ENCODE measurements around the gene PTPRR.

PTPRR gene

DNA sequence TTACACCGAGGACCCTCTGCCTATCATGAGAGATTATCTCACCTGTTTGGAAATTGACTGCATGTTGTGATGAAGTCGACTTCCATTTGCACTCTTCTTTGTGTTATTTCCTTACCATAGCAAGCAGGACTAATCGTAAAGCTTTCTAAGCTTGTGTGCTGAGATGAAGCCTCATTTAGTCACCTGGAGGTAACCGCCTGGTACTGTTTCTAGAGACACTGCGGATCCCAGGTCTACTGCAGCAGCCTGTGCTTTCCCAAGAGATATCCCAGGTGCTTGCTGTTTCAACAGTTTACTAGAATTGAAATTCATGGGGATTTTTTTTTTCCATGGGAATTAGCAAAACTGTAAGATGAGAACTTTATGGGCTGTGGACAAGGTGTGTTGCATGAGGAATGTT lies 131.8 kb downstream of the PTPRR start:
- no peak for DNase-seq

DNA sequence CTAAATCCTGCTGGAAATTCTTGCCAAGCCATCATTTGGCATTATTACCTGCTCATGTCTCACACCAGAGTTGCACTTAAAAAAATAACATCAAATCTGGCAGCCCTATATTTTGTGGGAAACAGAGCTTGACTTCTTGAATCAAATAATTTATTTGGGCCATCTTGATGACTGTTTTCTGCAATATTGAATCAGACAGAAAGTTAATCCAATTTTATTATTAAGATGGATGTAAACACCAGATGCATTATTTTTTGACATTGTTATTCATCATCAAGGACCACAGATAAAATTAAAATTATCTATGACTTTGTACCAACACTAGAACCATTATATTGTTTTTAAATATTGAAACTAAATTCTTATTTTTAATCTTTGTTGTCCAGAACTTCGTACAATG lies 132.9 kb downstream of the PTPRR start:
- DNase-seq, result no peak

DNA sequence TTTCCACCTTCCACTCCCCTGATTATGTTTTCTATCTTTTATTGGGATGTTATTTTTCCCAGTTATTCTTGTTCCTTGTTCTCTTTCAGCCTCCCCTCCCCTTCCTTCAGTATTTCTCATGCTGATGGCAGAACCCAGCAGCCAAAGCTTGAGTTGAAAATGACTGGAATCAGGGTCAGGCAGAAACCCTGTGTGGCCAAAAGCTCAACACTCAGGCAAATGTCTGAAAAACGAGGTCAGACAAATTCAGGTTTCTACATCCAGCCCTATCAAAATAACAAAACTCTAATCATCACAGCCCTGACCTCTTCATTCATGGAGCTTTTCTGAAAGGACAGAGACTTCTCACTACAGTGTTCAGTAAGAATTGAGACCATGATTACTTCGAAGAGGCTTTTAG lies 134.6 kb downstream of the PTPRR start:
- DNase-seq, result no peak

DNA sequence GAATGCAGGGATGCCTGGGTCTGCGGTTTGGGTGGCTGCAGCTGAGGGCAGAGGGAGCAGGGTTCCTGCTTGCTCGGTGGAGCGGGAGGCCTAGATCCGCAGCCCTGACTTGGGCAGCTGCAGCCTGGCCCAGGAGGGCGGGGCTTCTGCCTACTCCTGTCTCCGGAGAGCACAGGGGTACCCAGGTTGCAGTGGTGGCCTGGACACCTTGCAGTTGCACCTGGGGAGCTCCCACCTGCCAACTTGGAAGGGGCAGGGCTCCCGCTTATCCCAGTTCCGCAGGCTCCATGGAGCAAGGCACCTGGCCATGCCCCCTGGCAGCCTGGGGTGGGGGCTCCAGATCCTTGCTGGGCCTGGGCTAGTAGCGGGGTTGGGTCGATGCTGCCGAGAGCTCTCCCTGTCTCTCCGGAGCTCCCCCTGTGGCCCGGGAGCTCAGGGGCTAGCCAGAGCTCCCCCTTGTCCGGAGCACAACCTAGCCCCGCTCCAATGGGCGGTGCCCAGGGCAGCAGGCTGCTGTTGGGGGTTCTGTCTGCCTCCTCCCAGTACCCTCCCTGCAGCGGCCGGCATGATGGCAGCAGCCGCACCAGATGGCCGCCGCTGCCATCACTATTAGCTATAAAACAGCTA lies 136.4 kb downstream of the PTPRR start:
- DNase-seq, result no peak

DNA sequence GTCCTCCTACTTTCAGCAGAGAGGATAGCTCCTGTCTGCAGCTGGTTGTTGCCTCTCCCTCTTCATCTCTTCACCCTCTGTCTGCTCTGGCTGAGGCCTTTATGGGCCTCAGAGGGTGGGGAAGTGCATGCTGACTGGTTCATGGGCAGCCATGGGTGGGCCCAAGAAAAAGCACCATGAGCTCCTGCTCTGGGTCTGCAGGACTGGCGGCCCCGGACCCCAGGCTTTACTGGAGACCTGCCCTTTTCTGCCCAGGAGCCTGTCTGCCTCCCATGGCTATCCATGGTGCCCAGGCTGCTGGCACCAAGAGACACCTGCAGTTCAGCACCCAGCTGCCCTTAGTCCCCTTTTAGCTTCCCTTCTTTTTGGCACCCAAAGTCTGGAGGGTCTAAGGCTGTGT lies 137.1 kb downstream of the PTPRR start:
- DNase-seq, result no peak

DNA sequence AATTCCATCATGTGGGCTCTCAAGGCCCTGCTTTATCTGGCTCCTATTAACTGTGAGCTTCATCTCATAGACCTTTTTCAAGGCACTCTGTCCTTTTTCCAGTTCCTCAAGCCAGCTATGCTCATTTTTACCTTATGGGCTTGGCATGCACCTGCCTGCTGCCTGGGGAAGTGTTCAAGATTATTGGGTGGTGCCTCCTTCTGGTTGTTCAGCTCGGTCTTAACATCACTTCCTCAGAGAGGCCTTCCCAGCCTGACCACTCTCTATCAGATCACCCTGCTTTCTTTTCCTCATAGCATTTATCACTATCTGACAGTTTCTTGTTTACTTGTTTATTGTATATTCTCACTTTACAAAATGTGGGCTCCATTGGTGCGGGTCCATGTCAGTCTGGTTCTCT lies 141.3 kb downstream of the PTPRR start:
- no peak for DNase-seq

DNA sequence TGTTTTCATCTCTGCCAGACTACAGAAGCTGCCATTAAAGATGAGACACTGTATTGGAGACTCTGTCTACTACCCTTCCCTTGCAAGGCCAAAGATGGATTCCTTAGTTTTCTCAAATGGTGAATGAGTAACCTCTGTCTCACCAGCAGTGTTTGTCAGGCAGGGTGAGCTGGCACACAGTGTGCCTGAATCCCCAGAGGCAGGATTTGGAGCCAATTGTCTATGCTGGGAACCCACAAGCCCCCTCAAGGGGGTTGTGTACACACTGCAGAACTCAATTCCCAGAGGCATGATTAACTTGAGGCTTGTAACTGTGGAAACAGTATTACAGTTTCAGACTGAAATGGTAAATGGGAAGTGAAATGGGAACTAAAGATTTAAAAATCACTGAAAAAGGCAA lies 146.5 kb downstream of the PTPRR start:
- no peak for DNase-seq

DNA sequence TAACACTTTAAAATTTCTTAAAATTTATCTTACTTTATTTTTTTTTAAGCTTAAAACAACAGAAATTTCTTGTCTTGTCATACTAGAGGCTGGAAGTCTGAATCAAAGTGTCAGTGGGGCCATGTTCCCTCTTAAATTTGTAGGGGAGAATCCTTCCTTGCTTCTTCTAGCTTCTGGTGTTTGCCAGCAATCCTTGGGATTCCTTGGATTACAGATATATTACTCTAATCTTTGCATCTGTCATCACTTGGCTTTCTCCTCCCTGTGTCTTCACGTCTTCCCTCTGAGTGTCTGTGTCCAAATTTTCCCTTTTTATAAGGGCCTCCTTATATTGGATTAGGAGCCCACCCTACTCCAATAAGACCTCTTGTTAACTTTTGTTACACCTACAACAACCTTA lies 147.7 kb downstream of the PTPRR start:
- no peak for DNase-seq

DNA sequence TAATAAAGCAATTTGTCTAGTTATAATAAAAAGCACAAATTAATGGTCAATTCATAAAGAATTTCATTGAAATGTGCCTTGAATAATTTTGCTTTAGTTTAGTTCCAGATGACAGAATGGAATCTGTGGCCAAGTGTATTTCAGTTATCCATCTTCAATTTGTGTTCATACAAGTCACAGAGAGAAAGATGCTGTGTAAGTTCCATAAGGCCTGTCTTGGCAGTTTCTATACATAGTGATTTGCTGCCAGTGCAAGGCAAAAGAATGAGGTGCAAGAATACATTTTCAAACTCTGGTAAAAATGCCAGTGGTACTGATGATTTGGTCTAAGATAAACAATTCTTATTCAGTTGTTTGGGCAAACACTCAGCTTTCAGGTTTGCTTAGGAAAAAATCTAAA lies 149.0 kb downstream of the PTPRR start:
- no peak for DNase-seq

DNA sequence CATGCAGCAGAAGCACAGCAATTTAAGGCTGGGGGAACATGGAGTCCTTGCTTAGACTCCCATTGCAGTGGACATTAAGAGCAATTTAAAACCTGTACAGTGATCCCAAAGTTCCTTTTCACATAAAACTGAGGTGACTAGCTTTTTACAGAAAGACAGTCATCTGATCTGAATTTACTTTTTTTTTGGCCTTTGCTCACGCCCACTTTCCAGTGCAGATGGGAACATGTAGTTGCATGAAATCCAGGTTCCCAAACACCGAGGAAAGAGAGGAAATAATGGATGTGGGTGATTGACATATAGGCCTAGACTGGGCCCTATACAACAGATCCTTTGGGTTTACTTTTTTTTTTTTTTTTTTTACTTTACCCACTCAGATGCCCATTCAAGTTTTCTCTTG lies 156.9 kb downstream of the PTPRR start:
- DNase-seq, result no peak

DNA sequence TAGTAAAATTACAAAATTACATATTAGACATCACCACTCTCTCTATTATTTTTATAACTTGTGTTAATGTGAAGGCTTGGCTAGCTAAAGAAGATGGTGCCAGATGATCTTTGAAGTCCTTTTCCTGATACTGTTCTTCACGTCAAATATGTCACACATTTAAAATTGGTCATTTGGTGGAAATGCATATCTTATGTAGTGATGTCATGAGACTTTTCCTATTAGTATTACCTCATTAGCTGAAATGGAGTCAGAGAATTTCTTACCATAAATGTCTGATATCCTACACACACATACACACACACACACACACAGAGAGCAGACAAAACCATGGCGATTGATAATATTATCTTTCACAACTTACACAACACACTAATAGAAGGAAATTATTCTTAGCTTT lies 158.5 kb downstream of the PTPRR start:
- no peak for DNase-seq

DNA sequence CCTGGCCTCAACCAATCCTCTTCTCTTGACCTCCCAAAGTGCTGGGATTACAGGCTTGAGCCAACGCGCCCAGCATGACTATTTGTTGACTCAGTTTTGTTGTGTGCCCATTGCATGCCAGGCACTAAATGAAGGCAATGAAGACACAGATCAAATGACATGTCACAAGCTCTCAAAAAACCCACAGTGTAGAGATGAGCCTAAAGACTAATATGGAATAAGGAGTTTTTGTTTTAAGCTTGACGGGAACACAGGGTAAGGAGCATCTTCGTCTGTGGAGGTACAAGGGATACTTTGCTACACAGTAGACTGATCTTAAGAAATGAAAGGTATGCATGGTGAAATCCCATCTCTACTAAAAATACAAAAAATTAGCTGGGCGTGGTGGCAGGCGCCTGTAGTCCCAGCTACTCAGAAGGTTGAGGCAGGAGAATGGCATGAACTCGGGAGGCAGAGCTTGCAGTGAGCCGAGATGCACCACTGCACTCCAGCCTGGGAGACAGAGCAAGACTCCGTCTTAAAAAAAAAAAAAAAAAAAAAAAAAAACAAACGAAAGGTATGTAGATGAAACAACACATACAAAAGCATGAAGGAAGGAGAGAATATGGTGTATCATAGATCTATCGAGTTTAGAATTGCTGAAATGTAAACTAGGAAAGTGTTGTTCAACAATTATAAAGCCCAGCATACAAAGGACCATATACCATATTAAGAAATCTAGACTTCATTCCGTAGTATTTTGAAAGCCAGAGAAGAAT lies 161.2 kb downstream of the PTPRR start:
- no peak for DNase-seq

DNA sequence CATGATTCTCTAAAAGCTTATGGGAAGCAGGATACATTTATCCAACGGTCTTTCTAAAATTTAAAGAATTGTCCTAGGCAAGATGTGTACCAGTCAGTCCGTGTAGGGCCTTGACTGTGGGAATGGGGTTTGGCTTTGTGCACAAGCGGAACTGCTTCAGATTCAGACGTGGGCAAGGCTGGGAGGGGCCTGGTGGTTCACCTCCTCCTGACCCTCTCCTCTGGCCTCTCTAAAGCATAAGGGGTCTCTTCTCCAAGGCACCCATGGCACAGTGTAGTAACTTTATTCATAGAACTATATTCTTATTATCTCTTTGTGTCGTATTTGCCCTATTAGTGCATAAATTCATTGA lies 162.1 kb downstream of the PTPRR start:
- DNase-seq, result no peak

DNA sequence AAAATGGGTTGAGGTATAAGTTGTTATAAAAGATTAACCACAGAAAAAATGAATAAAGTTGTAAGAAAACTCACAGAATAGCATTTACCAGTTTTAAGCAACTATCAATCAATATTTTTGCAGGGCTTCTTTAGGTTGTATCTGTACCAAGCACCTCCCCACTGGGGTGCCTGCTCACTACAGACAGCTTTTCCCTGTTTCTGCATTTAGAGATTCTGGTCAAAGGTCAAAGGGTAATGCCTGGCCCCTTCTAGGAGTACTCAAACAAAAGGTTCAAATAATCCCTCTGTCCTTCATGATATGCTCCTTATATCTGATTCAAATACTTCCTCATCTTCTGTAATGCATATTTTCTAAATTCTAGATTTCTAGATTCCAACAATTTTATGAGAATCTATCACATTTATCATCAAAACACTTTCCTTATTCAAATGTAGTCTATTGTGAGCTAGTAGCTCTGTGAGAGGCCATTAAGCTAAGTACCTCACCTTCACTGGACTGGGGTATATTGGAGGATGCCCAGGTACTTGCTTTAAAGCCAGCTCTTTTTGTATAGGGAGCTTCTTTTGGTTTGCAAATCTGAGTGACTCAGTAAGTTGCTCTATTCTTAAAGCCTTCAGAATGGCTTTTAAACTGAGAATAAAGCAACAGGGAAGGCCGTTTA lies 162.6 kb downstream of the PTPRR start:
- DNase-seq, result no peak

DNA sequence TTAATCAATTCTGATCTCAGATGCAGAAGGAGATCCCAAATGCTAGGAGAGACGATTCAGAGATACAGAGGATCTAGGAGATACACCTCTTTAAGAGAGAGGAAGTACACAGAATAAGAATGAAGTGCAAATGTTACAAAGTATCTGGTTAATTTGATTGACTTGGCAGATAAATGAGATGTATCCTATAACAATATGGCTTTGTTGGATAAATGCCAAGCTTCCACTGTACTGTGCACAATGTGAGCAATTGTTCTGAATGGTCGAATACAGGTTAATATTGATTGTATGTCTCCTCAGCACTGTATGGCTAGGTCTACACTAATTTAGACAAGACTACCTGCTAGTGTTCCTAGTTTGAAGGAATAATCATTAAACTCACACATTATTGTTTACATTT lies 163.7 kb downstream of the PTPRR start:
- DNase-seq, result no peak

DNA sequence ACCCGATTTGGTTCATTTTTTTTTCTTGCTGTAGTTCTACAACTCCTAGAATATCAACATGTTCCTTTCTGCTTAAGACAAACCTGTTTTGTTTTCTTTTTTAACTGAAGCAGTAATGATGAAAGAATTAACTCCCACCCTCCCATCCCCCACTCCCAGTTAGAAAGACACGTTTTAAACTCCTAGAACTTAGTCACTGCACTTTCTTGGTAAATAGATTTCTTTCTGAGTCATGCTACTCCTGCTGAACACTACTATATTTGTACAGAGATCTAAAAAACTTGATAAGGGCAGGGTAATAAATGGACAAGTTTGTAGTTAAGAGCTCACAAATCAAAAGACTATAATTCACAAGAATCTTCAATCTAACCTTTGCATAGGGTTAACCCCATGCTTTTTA lies 164.4 kb downstream of the PTPRR start:
- DNase-seq, result no peak

DNA sequence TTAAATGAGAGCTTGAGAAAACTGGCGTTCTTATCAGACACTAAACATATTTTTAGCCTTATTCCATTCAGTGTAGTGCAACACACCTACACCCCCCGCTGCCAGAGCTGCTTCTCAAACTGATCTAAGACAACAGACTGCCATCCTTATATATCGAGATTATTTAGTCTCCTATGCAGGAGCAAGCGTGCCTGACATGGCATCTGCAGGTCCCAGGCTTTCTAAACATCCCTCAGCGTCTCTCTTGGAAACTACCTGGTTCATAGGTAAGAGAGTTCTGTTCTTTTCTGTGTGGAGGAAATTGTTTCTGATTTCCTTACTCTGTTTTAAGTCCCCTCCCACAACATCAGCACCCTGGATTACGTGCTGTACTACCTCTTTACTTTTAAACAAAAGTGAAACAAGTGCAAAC lies 166.2 kb downstream of the PTPRR start:
- no peak for DNase-seq

DNA sequence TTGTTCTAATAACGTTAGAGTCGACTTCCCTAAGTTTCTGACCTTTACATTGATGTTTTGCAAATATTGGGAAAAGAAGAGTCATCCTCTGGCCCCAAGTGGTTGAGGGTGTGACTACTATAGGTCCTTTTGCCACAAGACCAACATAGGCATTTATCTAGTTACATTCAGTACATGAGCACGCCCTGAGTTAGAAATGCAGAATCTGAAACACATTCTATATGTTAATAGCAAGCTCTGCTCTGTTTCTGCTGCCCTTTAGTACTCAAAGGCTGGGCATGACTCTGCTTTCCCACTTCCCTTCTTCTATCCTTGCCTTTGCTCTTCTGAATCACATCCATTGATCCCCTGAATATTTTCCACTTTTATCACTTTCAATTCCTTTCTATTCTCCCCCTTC lies 168.2 kb downstream of the PTPRR start:
- DNase-seq, result no peak

DNA sequence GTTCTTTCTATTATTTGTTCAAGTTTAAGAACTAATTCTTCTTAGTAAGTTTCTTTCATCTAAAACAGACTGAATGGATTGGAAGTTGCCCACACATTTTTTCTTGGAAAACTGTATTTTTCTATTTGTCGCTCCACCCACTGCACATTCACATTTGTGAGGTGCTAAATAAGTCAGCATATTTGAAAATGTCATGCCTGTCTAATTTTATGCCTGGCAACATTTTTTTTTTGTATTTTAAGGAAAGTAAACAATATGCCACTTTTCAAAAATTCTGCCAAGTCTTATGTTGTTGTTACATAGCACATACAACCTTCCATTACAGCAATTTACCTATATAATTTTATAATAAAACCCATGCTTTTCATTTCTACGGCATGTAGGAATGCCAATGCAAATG lies 170.6 kb downstream of the PTPRR start:
- no peak for DNase-seq

DNA sequence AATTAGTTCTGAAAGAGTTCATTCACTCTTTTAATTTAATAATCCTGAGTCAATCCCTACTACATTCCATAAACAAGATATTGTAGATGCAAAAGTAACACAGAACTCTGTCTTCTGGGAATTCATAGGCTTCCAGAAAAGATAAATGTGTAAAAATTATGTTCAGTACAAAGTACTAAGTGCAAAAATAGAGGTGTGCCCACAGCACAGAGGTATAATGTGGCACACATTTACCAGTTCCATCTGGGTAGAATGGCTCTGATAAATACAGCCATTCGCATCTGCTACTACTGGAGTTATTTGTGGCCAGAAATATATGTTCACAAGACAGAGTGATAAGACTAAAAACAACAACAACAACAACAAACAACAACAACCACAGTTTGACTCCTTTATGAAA lies 171.7 kb downstream of the PTPRR start:
- no peak for DNase-seq

DNA sequence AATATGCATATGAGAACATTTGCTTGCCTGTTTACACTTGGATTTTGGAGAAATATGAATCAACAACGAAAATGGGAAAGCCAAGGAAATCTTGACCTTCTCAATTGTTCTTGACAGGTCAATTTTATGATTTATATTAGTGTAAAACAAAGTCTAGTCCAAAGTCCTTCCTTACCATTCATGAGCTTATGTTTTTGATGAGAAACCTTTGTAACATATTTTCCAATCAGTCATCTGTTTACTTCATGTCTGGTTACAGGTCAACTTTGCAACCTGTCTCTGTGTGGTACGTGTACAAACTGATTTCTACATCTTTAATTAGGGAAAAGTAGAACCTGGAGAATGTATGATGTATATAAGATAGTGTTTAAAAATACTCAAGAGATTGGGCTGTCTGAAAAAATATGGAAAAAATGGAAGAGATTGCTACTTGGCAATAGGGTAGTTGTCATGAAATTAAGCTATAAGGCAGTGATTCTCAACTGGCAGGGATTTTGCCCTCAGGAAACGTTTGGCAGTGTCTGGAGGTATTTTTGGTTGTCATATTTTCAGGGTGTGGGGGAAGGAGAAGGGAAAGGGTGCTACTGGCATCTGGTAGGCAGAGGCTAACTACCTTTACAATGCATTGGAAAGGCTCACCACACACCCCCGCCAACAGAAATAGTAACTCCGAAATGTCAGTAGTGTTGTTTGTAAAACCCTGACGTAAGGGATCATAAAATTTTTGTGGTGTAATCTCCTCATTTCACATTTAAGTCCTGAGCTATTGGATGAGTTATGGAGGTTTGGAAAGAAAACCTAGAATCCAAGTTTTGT lies 172.9 kb downstream of the PTPRR start:
- DNase-seq, result no peak

DNA sequence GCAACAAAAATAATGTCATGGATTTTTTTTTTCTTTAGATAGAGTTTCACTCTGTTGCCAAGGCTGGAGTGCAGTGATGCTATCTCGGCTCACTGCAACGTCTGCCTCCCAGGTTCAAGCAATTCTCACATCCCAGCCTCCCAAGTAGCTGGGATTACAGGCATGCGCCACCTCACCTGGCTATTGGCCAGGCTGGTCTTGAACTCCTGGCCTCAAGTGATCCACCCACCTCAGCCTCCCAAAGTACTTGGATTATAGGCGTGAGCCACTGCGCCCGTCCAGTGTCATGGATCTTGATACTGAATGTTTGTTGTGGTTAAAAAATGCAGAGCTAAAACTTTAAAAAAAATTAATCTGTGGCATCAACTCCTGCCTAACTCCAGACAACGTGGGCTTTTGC lies 175.5 kb downstream of the PTPRR start:
- no peak for DNase-seq

DNA sequence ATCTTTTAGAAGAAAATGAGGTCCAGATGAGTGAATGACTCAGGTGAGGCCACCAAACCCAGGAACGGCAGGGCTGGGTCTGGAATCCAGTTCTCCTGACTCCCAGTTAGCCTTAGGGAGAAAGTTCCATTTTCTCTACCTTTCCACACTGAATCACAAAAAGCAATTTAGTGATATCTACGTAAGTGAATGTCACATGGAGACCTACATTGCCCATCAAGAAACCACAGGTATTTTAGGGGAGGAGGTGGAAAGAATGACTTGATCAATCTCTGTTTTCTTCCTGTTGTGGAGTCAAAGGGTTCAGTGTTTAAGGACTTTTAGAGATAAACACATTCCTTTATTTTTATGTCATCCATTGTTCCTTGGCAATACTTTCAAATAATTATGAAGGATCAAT lies 176.4 kb downstream of the PTPRR start:
- DNase-seq, result no peak

DNA sequence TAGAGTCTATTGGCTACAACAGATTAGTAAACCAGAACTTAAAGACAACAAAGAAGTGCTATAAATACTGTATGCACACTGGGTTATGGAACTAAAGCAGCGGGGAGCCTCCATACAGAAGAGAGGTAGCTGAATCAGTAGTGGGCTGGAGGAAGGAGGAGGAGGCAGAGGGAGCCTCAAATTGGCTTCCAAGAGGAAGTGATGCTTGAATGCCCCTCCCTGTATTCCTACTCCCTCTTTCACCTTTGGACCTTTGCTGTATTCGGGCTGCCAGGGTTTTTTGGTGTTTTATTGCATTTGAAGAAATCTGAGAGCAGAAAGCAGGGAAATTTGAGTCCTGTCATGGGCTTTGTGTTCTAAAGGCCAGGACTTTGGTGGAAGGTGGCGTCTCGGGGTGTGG lies 179.3 kb downstream of the PTPRR start:
- no peak for DNase-seq

All from activated CD4-positive, alpha-beta T cell treated with anti-CD3 and anti-CD28 coated beads for 4 hours (primary cell).